ENCODE results near the gene C1orf21.

C1orf21 gene

GRCh38 chr1:184487531-184488193 is 100.8 kb downstream of the C1orf21 start:
- no peak for DNase-seq

GRCh38 chr1:184489908-184490307 is 103.1 kb downstream of the C1orf21 start:
- no peak for DNase-seq

DNA sequence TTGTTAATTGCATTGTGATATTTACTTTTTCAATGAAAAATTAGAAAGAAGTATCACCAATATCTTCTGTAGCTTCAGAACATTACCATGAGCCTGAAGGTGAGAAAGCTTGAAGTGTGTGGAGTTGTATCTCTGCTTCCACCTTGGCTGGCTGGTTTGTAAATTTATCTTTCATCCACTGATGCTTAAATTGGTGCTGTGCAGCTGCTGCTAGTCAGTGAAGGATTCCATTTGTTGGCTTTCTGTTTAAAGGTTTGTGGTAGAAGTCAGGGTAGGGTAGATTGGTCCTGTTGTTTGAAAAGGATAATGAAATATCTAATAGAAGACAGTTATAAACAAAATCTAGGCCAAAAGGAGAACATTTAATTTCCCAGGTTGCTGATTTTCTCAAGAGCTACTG is 105.7 kb downstream of the C1orf21 start:
- DNase-seq, result no peak

DNA sequence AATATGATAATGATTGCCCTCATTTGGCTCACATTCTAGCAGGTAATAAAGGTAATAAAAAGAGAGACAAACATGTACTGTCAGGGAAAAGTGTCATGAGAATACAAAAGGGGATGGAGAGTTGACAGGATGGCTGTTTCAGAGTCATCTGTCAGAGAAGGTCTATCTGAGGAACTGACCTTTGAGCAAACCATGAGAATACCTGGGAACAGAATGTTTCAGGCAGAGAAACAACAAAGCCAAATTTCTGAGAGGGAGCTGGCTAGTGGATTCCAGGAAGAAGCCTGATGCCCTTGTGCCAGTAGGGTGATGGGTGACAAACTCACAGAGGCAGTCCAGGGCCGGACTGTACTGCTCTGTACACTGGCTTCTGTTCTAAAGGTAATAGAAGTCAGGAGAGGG is 107.2 kb downstream of the C1orf21 start:
- no peak for DNase-seq

DNA sequence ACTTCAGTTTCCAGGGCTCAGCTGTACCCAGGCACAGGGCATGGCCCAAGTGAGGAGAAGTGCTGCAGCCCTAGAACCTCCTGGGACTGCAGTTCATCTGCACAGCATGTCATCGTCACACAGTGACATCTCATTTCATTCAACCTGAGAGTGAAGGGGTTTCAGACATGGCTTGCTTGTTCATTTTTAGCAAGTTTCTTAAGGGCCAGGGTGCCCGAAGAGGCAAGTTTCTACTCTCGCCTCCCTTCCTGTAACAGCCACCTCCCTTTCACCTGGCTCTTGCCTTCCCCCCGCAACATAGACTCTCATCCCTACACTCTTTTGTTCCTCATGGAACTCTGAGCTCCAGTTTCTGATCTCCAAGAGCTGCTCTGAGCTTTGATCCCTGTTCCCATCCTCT is 108.1 kb downstream of the C1orf21 start:
- no peak for DNase-seq

DNA sequence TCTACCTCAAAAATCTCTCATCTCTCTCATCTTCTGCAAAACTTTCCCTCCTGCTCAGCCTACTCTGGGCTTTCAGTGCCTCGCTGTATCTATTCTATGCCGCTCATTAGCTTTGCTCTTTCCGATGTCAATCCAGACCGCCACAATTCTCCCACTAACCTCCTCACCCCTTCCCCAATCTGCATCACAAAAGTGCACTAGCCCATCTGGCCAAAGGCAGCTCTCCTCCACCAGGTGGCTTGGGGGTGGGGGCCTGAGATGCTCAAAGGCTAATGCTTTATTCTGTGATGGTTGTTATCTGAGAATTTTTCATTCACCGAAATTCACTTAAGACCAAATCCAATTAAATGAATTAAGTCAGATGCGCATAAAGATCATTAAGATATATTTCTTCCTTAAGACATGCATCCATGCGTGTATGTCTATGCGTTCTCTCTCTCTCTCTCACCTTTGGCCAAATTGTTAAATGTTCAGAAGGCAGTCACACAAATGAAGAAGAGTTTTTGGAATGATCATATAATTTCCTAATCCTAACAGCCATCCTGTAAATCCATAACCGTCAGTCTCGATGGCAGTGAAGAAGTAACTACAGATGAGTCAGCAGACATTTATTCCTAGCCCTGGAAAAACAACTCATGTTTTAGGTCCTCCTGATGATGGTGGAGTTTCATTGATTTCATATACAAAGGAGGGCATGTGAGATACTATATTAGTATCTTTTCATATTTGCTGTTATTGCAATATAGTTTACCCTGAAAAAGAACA is 111.3 kb downstream of the C1orf21 start:
- no peak for DNase-seq

- peak; percentile 19 for DNase-seq
Observed at GRCh38 chr1:184499616-184500015, 112.8 kb downstream of the C1orf21 start.

DNA sequence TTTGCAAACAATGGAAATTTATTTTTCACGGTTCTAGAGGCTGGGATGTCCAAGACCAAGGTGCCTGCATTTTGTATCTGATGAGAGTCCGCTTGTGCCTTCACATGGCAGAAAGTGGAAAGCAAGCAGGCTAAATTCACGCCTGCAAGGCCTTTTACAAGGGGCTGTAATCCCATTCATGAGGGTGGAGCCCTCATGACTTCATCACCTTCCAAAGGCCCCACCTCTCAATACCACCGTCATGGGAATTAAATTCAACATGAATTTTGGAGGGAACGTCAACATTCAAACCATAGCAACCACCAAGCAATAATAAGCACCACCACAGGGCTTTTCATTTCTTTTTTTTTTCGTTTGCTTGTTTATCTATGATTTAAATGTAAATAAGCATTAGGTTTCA is 115.3 kb downstream of the C1orf21 start:
- DNase-seq, result no peak

- no peak for DNase-seq
Observed at GRCh38 chr1:184503221-184503749, 116.5 kb downstream of the C1orf21 start.

DNA sequence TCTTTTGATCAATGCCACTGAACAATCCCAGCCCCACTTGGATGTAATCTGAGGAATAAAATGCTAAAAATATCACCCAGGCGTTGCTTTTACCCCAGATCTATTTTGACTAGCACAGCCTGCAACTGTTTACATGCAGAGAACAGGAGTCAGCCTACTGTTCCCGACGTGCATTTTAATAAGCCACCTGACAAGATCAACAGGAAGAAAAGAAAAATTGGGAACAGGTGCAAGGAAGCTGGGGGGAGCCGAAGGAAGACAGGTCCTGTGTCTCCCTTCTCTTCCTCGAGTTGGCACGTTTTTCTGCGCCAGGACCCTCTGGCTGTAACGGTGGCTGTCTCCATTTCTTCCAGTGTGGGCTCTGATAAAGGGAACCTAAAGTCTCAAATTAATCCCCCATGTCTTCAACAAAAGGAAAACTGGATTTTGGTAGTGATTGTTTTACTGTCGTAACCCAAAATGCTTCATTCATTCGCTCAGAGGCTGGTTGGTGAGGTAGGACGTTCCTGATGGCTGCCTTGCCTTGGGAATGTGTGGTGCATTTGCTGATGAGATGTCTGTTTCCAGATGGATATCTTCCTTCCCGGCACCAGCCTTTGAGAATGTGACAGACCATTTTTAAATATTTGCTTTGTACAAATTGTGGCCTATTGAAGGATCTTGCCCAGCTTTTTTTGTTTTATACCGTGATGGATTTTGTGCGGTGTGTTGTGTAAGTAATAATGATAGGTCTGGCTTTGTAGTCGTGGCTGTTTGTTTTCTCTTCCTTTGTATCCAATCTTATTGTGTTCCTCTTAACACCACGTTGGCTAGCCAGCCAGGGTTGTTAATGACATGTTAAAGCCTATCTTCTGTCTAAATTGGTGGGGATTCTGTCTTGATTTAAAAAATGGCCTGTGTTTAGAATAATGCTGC is 117.5 kb downstream of the C1orf21 start:
- no peak for DNase-seq

DNA sequence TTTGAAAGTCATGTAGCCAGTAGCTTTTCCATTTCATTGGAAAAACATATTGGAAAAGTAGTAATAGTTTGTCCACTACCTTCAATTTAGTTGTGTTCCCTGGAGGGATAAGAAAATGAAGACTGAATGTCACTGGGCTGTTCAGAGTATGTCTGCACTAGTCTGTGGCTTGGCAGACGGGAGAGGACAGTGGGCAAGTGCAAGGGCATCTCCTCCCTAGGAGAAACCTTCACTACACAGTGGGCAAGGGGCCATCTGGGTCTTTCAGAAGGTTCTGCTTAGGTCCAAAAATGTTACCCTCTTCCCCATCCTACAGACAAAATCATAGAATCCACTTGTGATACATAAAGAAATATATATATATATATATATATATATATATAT is 118.1 kb downstream of the C1orf21 start:
- no peak for DNase-seq

DNA sequence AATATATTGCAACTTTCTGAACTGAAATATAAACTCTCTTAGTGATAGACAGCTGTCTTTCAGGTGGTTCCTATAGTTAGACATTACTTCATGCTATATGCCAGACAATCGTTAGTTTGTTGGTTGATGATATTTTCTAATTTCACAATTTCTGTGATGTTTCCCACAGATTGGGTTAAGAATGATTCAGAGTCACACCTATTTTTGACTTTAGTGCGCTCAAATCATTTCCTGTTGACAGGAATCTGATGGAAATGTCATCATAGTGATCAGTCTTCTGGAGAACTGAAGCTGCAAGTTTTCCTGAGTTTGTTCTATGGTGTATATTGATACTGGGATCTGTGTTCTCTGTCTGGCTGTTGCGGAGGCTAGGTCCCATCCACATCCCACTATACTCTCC is 119.7 kb downstream of the C1orf21 start:
- DNase-seq, result no peak

DNA sequence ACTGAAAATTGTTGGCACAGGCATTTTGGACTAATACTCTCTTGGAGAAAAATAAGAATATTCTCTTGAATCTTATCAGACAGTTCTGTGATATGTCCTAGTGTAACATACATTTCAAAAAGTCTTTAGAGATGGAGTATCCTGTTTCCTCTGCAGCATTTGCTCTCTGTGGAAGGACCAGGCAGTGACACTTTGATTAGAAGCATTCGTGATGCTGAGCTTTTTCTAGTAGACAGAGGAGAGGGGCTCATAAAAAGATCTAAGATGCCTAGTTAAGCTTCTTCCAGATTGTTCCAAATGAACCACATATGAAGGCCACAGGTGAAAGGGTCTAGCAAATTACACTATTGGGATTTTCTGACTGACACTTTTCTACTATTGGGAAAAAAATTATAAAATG is 120.3 kb downstream of the C1orf21 start:
- no peak for DNase-seq

DNA sequence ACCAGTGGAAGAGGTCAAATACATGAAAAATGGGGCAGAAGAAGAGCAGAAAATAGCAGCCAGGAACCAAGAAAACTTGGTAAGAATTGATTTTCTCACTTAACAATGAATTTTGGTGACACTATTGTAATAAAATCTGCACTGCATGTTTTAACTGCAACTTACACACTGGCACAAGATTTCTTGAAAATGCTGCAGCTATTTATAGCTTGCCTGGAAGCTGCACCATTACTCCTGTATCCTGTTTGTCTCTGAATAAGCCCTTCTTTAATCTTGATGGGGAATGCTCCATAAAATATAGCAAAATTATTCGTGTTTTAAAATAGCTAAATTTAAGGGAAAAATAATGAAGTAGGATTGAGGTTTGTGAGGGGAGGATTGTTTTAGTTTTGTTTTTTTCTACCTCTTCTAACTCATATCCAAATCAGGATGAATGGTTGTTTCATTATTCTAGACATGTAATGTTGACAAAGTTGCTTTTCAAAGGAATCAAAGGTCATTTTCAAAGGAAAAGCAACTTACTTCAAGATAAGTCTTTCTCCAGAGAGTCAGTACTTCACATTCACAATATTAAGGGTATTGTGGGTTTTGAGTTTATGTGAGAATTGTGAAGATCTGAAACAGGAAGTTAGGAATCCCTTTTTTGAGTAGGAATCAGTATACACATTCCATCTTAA is 120.9 kb downstream of the C1orf21 start:
- DNase-seq, result peak; percentile 33

DNA sequence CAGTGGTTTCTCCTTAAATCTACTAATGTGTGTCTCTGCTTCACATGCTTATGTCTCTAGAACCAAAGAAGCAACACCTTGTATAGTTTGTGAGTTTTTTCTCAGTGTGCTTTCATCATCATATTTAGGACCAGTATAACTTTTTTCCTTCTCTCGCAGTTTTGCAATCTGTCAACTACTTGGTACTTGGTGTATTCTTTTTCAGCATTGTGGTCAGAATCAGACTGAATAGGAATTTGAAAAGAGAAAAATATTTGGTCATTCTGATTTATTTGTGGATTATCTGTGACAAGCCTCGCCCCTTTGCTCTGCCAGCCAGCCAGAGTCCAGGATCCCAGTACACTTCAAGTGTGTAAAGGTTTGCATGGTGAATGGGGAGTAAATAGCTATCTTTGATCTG is 122.3 kb downstream of the C1orf21 start:
- no peak for DNase-seq

- DNase-seq, result no peak
Observed at GRCh38 chr1:184510110-184510509, 123.3 kb downstream of the C1orf21 start.

GRCh38 chr1:184512724-184513123 is 125.9 kb downstream of the C1orf21 start:
- no peak for DNase-seq

DNA sequence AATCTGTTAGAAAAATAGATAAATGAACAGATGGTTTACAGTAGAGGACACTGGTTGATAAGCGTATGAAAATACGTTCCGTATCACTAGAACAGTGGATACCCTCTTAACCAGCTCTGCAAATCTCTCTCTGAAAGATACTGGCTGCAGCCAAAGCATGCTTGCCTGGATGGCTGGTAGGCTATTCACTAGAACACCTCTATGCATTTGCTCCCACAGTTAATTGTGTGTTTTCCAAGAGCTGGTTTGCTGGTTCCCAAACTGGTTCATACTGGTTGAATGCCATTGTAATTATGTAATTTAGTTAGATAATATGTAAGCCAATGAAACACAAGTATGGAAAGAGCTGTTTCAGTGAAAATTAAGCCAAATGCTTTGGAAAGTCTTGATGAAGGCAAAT is 126.6 kb downstream of the C1orf21 start:
- no peak for DNase-seq

GRCh38 chr1:184513966-184514365 is 127.1 kb downstream of the C1orf21 start:
- DNase-seq, result peak; percentile 68

- no peak for DNase-seq
Observed at GRCh38 chr1:184514447-184514846, 127.6 kb downstream of the C1orf21 start.

- DNase-seq, result no peak
Observed at GRCh38 chr1:184517130-184517529, 130.3 kb downstream of the C1orf21 start.

- DNase-seq, result no peak
Observed at GRCh38 chr1:184518736-184519357, 132.0 kb downstream of the C1orf21 start.
